ENCODE results near the gene ICA1.
A peak's percentile ranks its signal among the peaks of the same experiment; 100 is the strongest.

ICA1 gene

GRCh38 chr7:8155836-8156235, 106.1 kb downstream of the ICA1 start:
- DNase-seq: peak; percentile 60

GRCh38 chr7:8154272-8154671, 107.7 kb downstream of the ICA1 start:
- DNase-seq: peak; percentile 88

GRCh38 chr7:8152489-8153192, 109.3 kb downstream of the ICA1 start:
- no peak for DNase-seq

- DNase-seq: peak; percentile 3
These were observed 110.7 kb downstream of the ICA1 start for GRCh38 chr7:8151161-8151725.

- DNase-seq: no peak
These were observed 112.7 kb downstream of the ICA1 start for GRCh38 chr7:8149222-8149621.

- peak; percentile 91 for DNase-seq
These were observed 114.1 kb downstream of the ICA1 start for GRCh38 chr7:8147760-8148463.

GRCh38 chr7:8146788-8147413, 115.1 kb downstream of the ICA1 start:
- peak; percentile 80 for DNase-seq

GRCh38 chr7:8146106-8146787, 115.7 kb downstream of the ICA1 start:
- DNase-seq: no peak

- DNase-seq: no peak
These were observed 117.1 kb downstream of the ICA1 start for GRCh38 chr7:8144856-8145255.

- no peak for DNase-seq
These were observed 118.7 kb downstream of the ICA1 start for GRCh38 chr7:8143151-8143874.

GRCh38 chr7:8142477-8142876, 119.5 kb downstream of the ICA1 start:
- no peak for DNase-seq

- DNase-seq: no peak
These were observed 120.9 kb downstream of the ICA1 start for GRCh38 chr7:8141070-8141469.

GRCh38 chr7:8136051-8136730, 125.8 kb downstream of the ICA1 start:
- no peak for DNase-seq

- no peak for DNase-seq
These were observed 126.5 kb downstream of the ICA1 start for GRCh38 chr7:8135417-8135816.

GRCh38 chr7:8134089-8134733, 127.8 kb downstream of the ICA1 start:
- no peak for DNase-seq

- no peak for DNase-seq
These were observed 128.6 kb downstream of the ICA1 start for GRCh38 chr7:8133188-8133848.

- DNase-seq: no peak
These were observed 130.0 kb downstream of the ICA1 start for GRCh38 chr7:8131694-8132605.

GRCh38 chr7:8130663-8131062, 131.3 kb downstream of the ICA1 start:
- DNase-seq: no peak

GRCh38 chr7:8129318-8129659, 132.7 kb downstream of the ICA1 start:
- no peak for DNase-seq
